ENCODE data around the gene KPNA2. TPM values are rescaled to one million over a fixed set of nuclear protein-coding genes. Genes with fewer than 3 reads are reported as not detected.

Gene KPNA2
- polyA plus RNA-seq, 1 donor from 2014 or later = 81.2 TPM

DNA sequence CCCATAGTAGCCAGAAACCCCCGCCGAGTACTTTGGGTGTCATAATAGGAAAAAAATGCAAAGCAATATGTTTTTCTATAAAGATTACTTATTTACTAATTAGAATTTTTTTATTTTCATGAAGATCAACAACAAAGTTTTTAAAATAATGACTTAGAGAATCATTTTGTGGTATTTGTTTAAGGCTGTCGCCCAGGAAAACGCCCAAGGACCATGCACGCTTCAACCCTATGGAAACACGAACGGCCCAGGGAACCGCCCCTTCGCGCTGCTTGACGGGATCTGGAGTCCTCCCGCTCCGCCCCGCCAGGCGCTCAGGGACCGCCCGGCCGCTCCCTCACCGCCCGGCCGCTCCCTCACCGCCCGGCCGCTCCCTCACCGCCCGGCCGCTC, 408 bp upstream of the KPNA2 start:
- Histone ChIP-seq H3K4me3 (ENCODE audit: low read length) (peak overlapping the region; percentile 92), H4K20me1 (ENCODE audit: insufficient read depth) (no peaks in the 10 kb centered on the region), H3K4me2 (ENCODE audit: low read length) (peak overlapping the region; percentile 62), H3K27ac (ENCODE audit: low read length) (peak overlapping the region; percentile 31), H3K79me2 (replicated peaks; ENCODE audit: insufficient read depth, low read length) (peaks cover 25% of the 10 kb centered on the region), H2AFZ (ENCODE audit: low read depth, low read length) (no peak overlapping the region), H3F3A (ENCODE audit: insufficient read depth, low read length, poor library complexity, severe bottlenecking) (no peaks in the 10 kb centered on the region), H3K9ac (ENCODE audit: low read length) (no peak overlapping the region), H3K9me2 (ENCODE audit: insufficient read depth, low read length) (no peaks in the 10 kb centered on the region), H3K27me3 (ENCODE audit: insufficient read depth, low read depth, low read length) (no peaks in the 10 kb centered on the region), H3K9me3 (ENCODE audit: low read length) (no peaks in the 10 kb centered on the region), H3K36me3 (ENCODE audit: insufficient read depth, low read length) (no peaks in the 10 kb centered on the region)
- no peak for TF ChIP-seq POLR2AphosphoS5 (IDR thresholded peaks at IDR 0.05)
- no peak for TF ChIP-seq MXI1 (conservative IDR thresholded peaks at IDR 0.05; ENCODE audit: poor library complexity, severe bottlenecking)
- TF ChIP-seq, protein P1, sequence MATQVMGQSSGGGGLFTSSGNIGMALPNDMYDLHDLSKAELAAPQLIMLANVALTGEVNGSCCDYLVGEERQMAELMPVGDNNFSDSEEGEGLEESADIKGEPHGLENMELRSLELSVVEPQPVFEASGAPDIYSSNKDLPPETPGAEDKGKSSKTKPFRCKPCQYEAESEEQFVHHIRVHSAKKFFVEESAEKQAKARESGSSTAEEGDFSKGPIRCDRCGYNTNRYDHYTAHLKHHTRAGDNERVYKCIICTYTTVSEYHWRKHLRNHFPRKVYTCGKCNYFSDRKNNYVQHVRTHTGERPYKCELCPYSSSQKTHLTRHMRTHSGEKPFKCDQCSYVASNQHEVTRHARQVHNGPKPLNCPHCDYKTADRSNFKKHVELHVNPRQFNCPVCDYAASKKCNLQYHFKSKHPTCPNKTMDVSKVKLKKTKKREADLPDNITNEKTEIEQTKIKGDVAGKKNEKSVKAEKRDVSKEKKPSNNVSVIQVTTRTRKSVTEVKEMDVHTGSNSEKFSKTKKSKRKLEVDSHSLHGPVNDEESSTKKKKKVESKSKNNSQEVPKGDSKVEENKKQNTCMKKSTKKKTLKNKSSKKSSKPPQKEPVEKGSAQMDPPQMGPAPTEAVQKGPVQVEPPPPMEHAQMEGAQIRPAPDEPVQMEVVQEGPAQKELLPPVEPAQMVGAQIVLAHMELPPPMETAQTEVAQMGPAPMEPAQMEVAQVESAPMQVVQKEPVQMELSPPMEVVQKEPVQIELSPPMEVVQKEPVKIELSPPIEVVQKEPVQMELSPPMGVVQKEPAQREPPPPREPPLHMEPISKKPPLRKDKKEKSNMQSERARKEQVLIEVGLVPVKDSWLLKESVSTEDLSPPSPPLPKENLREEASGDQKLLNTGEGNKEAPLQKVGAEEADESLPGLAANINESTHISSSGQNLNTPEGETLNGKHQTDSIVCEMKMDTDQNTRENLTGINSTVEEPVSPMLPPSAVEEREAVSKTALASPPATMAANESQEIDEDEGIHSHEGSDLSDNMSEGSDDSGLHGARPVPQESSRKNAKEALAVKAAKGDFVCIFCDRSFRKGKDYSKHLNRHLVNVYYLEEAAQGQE (IDR thresholded peaks at IDR 0.05; ENCODE audit: borderline replicate concordance) = no peak
- TF ChIP-seq TAF1 (IDR thresholded peaks at IDR 0.05; ENCODE audit: low read depth) = no peak
- TF ChIP-seq, protein P2, sequence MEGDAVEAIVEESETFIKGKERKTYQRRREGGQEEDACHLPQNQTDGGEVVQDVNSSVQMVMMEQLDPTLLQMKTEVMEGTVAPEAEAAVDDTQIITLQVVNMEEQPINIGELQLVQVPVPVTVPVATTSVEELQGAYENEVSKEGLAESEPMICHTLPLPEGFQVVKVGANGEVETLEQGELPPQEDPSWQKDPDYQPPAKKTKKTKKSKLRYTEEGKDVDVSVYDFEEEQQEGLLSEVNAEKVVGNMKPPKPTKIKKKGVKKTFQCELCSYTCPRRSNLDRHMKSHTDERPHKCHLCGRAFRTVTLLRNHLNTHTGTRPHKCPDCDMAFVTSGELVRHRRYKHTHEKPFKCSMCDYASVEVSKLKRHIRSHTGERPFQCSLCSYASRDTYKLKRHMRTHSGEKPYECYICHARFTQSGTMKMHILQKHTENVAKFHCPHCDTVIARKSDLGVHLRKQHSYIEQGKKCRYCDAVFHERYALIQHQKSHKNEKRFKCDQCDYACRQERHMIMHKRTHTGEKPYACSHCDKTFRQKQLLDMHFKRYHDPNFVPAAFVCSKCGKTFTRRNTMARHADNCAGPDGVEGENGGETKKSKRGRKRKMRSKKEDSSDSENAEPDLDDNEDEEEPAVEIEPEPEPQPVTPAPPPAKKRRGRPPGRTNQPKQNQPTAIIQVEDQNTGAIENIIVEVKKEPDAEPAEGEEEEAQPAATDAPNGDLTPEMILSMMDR (IDR thresholded peaks at IDR 0.05; ENCODE audit: poor library complexity, severe bottlenecking) = no peak
- TF ChIP-seq EP300 (conservative IDR thresholded peaks at IDR 0.05; ENCODE audit: poor library complexity, severe bottlenecking) = no peak
- TF ChIP-seq SMC3 (conservative IDR thresholded peaks at IDR 0.05; ENCODE audit: poor library complexity) = no peak
- no peak for TF ChIP-seq EZH2 (IDR thresholded peaks at IDR 0.05; ENCODE audit: borderline replicate concordance, insufficient read depth, low read length, poor library complexity, severe bottlenecking)
- TF ChIP-seq RAD21 (conservative IDR thresholded peaks at IDR 0.05) = no peak

DNA sequence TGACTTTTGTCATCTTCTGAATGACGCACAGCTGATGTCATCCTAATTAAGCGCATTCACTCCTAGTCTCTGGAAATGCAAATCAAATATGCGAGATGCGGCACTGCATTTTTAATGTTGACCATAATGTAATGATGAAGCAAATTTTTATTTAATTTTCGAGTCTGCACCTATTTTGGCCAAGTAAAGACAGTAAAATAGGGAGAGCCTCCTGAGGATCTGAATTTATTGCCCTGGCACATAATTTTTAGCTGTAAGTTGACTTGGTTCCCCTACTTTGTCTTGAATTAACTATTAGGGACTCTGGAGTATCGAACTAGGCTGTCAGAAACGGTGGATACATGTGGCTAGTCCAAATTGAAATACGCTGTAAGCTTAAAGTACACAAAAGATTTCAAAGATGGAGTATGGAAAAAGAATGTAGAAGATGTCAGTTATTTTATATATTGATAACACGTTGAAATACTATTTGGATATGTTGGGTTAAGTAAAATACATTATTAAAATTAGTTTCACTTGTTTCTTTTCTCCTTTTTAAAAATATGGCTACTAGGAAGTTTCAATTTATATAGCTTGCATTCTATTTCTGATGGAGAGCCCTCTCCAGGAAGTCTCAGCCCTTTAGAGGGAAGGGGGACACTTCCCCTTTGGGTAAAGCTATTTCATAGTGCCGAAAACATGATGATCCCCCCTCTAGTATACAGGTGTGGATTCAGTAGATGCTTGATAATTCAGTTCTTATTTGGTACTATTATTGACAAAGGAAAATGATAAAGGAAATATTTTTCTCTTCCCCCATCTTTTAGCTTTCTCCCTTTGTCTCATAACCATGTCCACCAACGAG, 991 bp downstream of the KPNA2 start:
- H2AFZ ChIP-seq (ENCODE audit: low read depth, low read length) = peak overlapping the region; percentile 48
- H3K9ac ChIP-seq (ENCODE audit: low read length) = peak overlapping the region; percentile 94
- H3K9me3 ChIP-seq (ENCODE audit: low read length) = no peaks in the 10 kb centered on the region
- peak overlapping the region; percentile 92 for H3K4me3 ChIP-seq (ENCODE audit: low read length)
- H3K4me2 ChIP-seq (ENCODE audit: low read length) = peak overlapping the region; percentile 58
- no peaks in the 10 kb centered on the region for H3K9me2 ChIP-seq (ENCODE audit: insufficient read depth, low read length)
- no peak for TF ChIP-seq SMC3 (conservative IDR thresholded peaks at IDR 0.05; ENCODE audit: poor library complexity)
- TF ChIP-seq, protein P1 (IDR thresholded peaks at IDR 0.05; ENCODE audit: borderline replicate concordance) = peak; percentile 37
- peak; percentile 10 for TF ChIP-seq POLR2AphosphoS5 (IDR thresholded peaks at IDR 0.05)
- TF ChIP-seq RAD21 (conservative IDR thresholded peaks at IDR 0.05) = no peak
- no peaks in the 10 kb centered on the region for H3F3A ChIP-seq (ENCODE audit: insufficient read depth, low read length, poor library complexity, severe bottlenecking)
- H3K79me2 ChIP-seq (replicated peaks; ENCODE audit: insufficient read depth, low read length) = peaks cover 25% of the 10 kb centered on the region
- no peaks in the 10 kb centered on the region for H4K20me1 ChIP-seq (ENCODE audit: insufficient read depth)
- peak overlapping the region; percentile 96 for H3K27ac ChIP-seq (ENCODE audit: low read length)
- H3K36me3 ChIP-seq (ENCODE audit: insufficient read depth, low read length) = peaks cover 2% of the 10 kb centered on the region
- no peaks in the 10 kb centered on the region for H3K27me3 ChIP-seq (ENCODE audit: insufficient read depth, low read depth, low read length)
